Mesenchymal stem cell (in vitro differentiated cells and primary cell): ENCODE data around the gene NRF1.

ENCODE experiments used
- DNase-seq: peaks from one replicate; pipeline ENCODE4 v3.0.0-alpha.2; 2013
- H2AFZ ChIP-seq: one replicate; pipeline ENCODE4 v1.6.1; 2013; ENCODE audit warnings: low read depth, mild to moderate bottlenecking, control low read depth, inconsistent platforms, low read length, moderate library complexity
- H2AK5ac ChIP-seq: 2 replicates; pipeline ENCODE4 v1.6.1; 2013; ENCODE audit warnings: low read length, moderate library complexity, mild to moderate bottlenecking, inconsistent platforms; ENCODE audit not compliant: severe bottlenecking
- H2BK120ac ChIP-seq: one replicate; pipeline ENCODE4 v1.6.1; 2013; ENCODE audit warnings: low read depth, mild to moderate bottlenecking, inconsistent platforms, low read length, moderate library complexity
- H2BK12ac ChIP-seq, 2 experiments: one replicate each; pipeline ENCODE4 v1.6.1; 2013; ENCODE audit warnings: inconsistent platforms in 2 of 2, low read length in 2 of 2, mild to moderate bottlenecking in 2 of 2, moderate library complexity in 2 of 2, control low read depth in 1 of 2
- H2BK15ac ChIP-seq: one replicate; pipeline ENCODE4 v1.6.1; 2013; ENCODE audit warnings: mild to moderate bottlenecking, low read depth, inconsistent platforms; ENCODE audit not compliant: poor library complexity, severe bottlenecking
- H2BK5ac ChIP-seq: 2 replicates; pipeline ENCODE4 v1.6.1; 2013; ENCODE audit warnings: low read depth, mild to moderate bottlenecking, low read length, control low read depth, inconsistent platforms; ENCODE audit not compliant: poor library complexity, severe bottlenecking
- H3K14ac ChIP-seq, 2 experiments: one replicate each; pipeline ENCODE4 v1.6.1; 2013; ENCODE audit warnings: inconsistent platforms in 2 of 2, low read length in 2 of 2, control low read depth in 1 of 2, mild to moderate bottlenecking in 1 of 2, moderate library complexity in 1 of 2
- H3K18ac ChIP-seq, 2 experiments: one replicate each; pipeline ENCODE4 v1.6.1; 2013; ENCODE audit warnings: inconsistent platforms in 2 of 2, low read length in 2 of 2, control low read depth in 1 of 2, low read depth in 1 of 2, mild to moderate bottlenecking in 1 of 2
- H3K23ac ChIP-seq, 2 experiments: one replicate each; pipeline ENCODE4 v1.6.1; 2013; ENCODE audit warnings: inconsistent platforms in 2 of 2, low read length in 2 of 2, mild to moderate bottlenecking in 2 of 2, moderate library complexity in 2 of 2, control low read depth in 1 of 2
- H3K27ac ChIP-seq: 2 replicates; pipeline ENCODE4 v1.5.1; 2013; ENCODE audit warnings: mild to moderate bottlenecking, moderate library complexity, low read length, control low read depth, inconsistent platforms; ENCODE audit not compliant: poor library complexity, severe bottlenecking
- H3K27me3 ChIP-seq, 2 experiments: 2 replicates each; pipeline versions ENCODE4 v1.6.1 to v1.7.0; 2013; ENCODE audit warnings: low read length in 2 of 2, mild to moderate bottlenecking in 2 of 2, moderate library complexity in 2 of 2, control low read depth in 1 of 2, inconsistent platforms in 1 of 2; ENCODE audit not compliant: control insufficient read depth in 1 of 2, insufficient read depth in 1 of 2
- H3K36me3 ChIP-seq, 2 experiments: 2 replicates each; pipeline versions ENCODE4 v1.6.1 to v1.7.0; 2013; ENCODE audit warnings: low read length in 2 of 2, control low read depth in 1 of 2, inconsistent platforms in 1 of 2, low read depth in 1 of 2, mild to moderate bottlenecking in 1 of 2; ENCODE audit not compliant: insufficient read depth in 2 of 2, control insufficient read depth in 1 of 2
- H3K4ac ChIP-seq, 2 experiments: one replicate each; pipeline ENCODE4 v1.6.1; 2013; ENCODE audit warnings: inconsistent platforms in 2 of 2, low read length in 2 of 2, mild to moderate bottlenecking in 2 of 2, moderate library complexity in 2 of 2, control low read depth in 1 of 2, low read depth in 1 of 2
- H3K4me1 ChIP-seq: 2 replicates; pipeline ENCODE4 v1.6.1; 2013; ENCODE audit warnings: low read depth, low read length, control low read depth; ENCODE audit not compliant: control insufficient read depth, insufficient read depth
- H3K4me2 ChIP-seq: 2 replicates; pipeline ENCODE4 v1.6.1; 2013; ENCODE audit warnings: low read length, mild to moderate bottlenecking, inconsistent platforms; ENCODE audit not compliant: poor library complexity, severe bottlenecking
- H3K4me3 ChIP-seq, 2 experiments: 2 replicates each; pipeline versions ENCODE4 v1.5.1 to v1.7.0; 2013; ENCODE audit warnings: low read length in 2 of 2, mild to moderate bottlenecking in 2 of 2, control low read depth in 1 of 2, low read depth in 1 of 2; ENCODE audit not compliant: insufficient read depth in 1 of 2
- H3K79me1 ChIP-seq: replicated peaks from 2 replicates; pipeline ENCODE4 v1.6.1; 2013; ENCODE audit warnings: mild to moderate bottlenecking, control low read depth, low read length, inconsistent platforms; ENCODE audit not compliant: poor library complexity, severe bottlenecking
- H3K9ac ChIP-seq: 2 replicates; pipeline ENCODE4 v1.7.0; 2013; ENCODE audit warnings: mild to moderate bottlenecking, low read length, moderate library complexity
- H3K9me3 ChIP-seq: 2 replicates; pipeline ENCODE4 v1.7.0; 2013; ENCODE audit warnings: mild to moderate bottlenecking, low read length; ENCODE audit not compliant: control insufficient read depth
- H4K8ac ChIP-seq: one replicate; pipeline ENCODE4 v1.6.1; 2013; ENCODE audit warnings: inconsistent platforms, mild to moderate bottlenecking, low read length, moderate library complexity
- H4K91ac ChIP-seq: one replicate; pipeline ENCODE4 v1.6.1; 2013; ENCODE audit warnings: mild to moderate bottlenecking, low read length, inconsistent platforms
- WGBS: methylation state at CpG from one replicate; pipeline ENCODE4 v1.1.7; 2013; ENCODE audit warnings: mixed read lengths; 5-methylcytosine and 5-hydroxymethylcytosine counted together

NRF1 gene

DNA sequence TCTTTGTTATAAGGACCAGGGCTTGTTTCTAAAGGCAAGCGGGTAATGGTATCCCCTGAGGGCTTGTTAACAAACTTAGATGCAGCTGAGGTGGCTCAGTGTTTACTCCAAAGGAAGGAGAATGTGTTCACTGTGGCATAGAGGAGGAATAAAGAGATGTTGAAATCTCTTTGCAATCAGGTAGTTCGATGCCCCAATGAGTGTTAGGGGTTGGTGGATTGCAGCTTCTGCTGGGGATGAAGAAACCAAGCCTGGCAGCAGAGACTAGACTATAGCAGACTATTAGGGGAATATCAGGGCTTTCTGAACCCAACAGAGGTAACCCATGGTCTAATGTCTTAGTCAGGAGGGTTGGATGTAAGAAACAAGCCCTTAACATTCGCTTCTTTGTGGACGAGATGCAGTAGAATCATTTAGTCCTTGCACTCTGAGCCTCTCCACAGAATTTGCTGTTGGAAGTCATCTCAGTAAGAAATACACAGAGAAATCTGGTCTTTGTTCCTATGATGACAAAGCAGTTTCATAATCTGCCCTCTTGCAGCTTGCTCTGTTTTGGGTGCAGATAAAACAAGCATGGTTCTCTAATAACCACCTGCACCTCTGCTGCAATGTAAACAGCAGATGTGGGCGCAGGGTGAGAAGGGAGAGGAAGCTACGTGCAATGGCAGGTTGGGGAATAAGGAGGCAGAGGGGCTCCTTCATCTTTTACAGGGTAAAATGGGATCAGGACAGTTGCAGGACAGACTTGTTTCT is 108.6 kb downstream of the NRF1 start:
- no peak overlapping the region for H4K91ac ChIP-seq
- H2AFZ ChIP-seq = no peak overlapping the region
- H2BK12ac ChIP-seq = no peak overlapping the region
- whole genome bisulfite sequencing = 96% methylated on average over 6 of the region's 6 CpGs
- no peak overlapping the region for H2BK5ac ChIP-seq
- peak overlapping the region in 1 of 2 experiments; percentile 37 for H3K18ac ChIP-seq
- no peaks in the 10 kb centered on the region for H3K27me3 ChIP-seq
- H3K4ac ChIP-seq = no peak overlapping the region
- peaks cover 1% of the 10 kb centered on the region for H3K79me1 ChIP-seq
- peaks cover 9 to 58% of the 10 kb centered on the region in 2 experiments for H3K36me3 ChIP-seq
- no peak overlapping the region for H3K23ac ChIP-seq
- H3K4me2 ChIP-seq = no peak overlapping the region
- H2BK120ac ChIP-seq = no peak overlapping the region
- no peaks in the 10 kb centered on the region for H3K4me1 ChIP-seq
- peak; percentile 18 for DNase-seq
- H2AK5ac ChIP-seq = no peak overlapping the region
- H3K4me3 ChIP-seq = no peak overlapping the region
- no peaks in the 10 kb centered on the region for H3K9me3 ChIP-seq
- H4K8ac ChIP-seq = peak overlapping the region; percentile 45
- H3K27ac ChIP-seq = no peak overlapping the region
- H3K14ac ChIP-seq = no peak overlapping the region
- no peak overlapping the region for H2BK15ac ChIP-seq
- H3K9ac ChIP-seq = no peak overlapping the region

DNA sequence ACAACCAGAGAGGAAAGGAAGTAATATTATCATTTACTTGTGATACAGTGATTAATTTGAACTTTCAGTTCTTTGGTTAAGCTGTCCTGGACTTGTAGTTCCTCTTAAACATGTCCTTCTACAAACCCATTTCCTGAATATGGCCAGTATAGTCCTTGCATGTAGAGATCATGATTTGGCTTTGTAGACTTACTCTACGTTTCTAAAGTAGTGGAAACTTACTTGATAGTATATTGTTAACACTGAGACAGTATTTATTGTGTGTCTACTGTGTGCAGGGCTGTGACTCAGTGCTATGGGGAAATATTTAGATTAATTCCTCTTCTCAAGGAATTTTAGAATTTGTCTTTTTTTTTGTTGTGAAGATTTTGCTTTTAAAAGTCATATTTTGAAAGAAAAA is 109.5 kb downstream of the NRF1 start:
- peak; percentile 50 for DNase-seq
- Histone ChIP-seq H3K4me2 (no peak overlapping the region), H3K4me1 (no peaks in the 10 kb centered on the region), H3K27me3 (no peaks in the 10 kb centered on the region), H2AFZ (no peak overlapping the region), H2BK120ac (no peak overlapping the region), H2BK5ac (no peak overlapping the region), H3K18ac (no peak overlapping the region), H3K4ac (no peak overlapping the region), H3K36me3 (peaks cover 9 to 61% of the 10 kb centered on the region in 2 experiments), H3K23ac (no peak overlapping the region), H2BK12ac (no peak overlapping the region), H3K9ac (no peak overlapping the region), H2AK5ac (no peak overlapping the region), H3K27ac (no peak overlapping the region), H3K9me3 (no peaks in the 10 kb centered on the region), H4K8ac (no peak overlapping the region), H3K4me3 (no peak overlapping the region), H3K79me1 (peaks cover 1% of the 10 kb centered on the region), H3K14ac (no peak overlapping the region), H2BK15ac (no peak overlapping the region), H4K91ac (no peak overlapping the region)
- WGBS = 89% methylated on average over 1 of the region's 1 CpG

GRCh38 chr7:129723679-129724078 is 112.2 kb downstream of the NRF1 start:
- Histone ChIP-seq H3K9me3 (no peaks in the 10 kb centered on the region), H2BK15ac (no peak overlapping the region)
- 100% methylated on average over 1 of the region's 1 CpG for WGBS

GRCh38 chr7:129724796-129725195 is 113.3 kb downstream of the NRF1 start:
- H3K36me3 ChIP-seq = peaks cover 3 to 65% of the 10 kb centered on the region in 2 experiments
- H4K8ac ChIP-seq = no peak overlapping the region
- no peak overlapping the region for H3K23ac ChIP-seq
- no peak overlapping the region for H3K18ac ChIP-seq
- 96% methylated on average over 2 of the region's 3 CpGs for WGBS
- H2BK12ac ChIP-seq = no peak overlapping the region
- no peaks in the 10 kb centered on the region for H3K9me3 ChIP-seq
- H3K27ac ChIP-seq = no peak overlapping the region
- H3K4me1 ChIP-seq = no peaks in the 10 kb centered on the region
- no peak overlapping the region for H3K14ac ChIP-seq
- H3K4ac ChIP-seq = no peak overlapping the region
- no peak overlapping the region for H2BK120ac ChIP-seq
- no peak overlapping the region for H2AK5ac ChIP-seq
- no peaks in the 10 kb centered on the region for H3K27me3 ChIP-seq
- no peak overlapping the region for H2BK5ac ChIP-seq
- H3K4me2 ChIP-seq = no peak overlapping the region
- no peak for DNase-seq
- no peak overlapping the region for H2AFZ ChIP-seq
- H4K91ac ChIP-seq = no peak overlapping the region
- no peak overlapping the region for H2BK15ac ChIP-seq
- peaks cover 1% of the 10 kb centered on the region for H3K79me1 ChIP-seq
- H3K4me3 ChIP-seq = no peak overlapping the region
- no peak overlapping the region for H3K9ac ChIP-seq

More at GRCh38 chr7:129723679-129724078, 112.2 kb downstream of the NRF1 start:
- no peak overlapping the region for H3K4me2 ChIP-seq
- no peak overlapping the region for H3K4ac ChIP-seq
- no peaks in the 10 kb centered on the region for H3K27me3 ChIP-seq
- H3K23ac ChIP-seq = no peak overlapping the region
- no peak overlapping the region for H3K4me3 ChIP-seq
- H2BK120ac ChIP-seq = no peak overlapping the region
- no peak overlapping the region for H2BK5ac ChIP-seq
- H3K36me3 ChIP-seq = peaks cover 5 to 65% of the 10 kb centered on the region in 2 experiments
- no peak overlapping the region for H4K91ac ChIP-seq
- no peak overlapping the region for H3K9ac ChIP-seq
- H2BK12ac ChIP-seq = no peak overlapping the region
- peaks cover 1% of the 10 kb centered on the region for H3K79me1 ChIP-seq
- DNase-seq = no peak
- H2AK5ac ChIP-seq = no peak overlapping the region
- no peak overlapping the region for H4K8ac ChIP-seq
- no peak overlapping the region for H3K27ac ChIP-seq
- no peak overlapping the region for H3K18ac ChIP-seq
- H2AFZ ChIP-seq = no peak overlapping the region
- H3K14ac ChIP-seq = no peak overlapping the region
- H3K4me1 ChIP-seq = no peaks in the 10 kb centered on the region
